HFFc6 (cell line): ENCODE measurements around the gene CALHM5. TPM values are rescaled to one million over a fixed set of nuclear protein-coding genes. Genes with fewer than 3 reads are reported as not detected.

ENCODE experiments used
- DNase-seq: peaks from one replicate; pipeline ENCODE4 v3.0.0-alpha.2; 2018
- H3K27ac Mint-ChIP-seq: 2 replicates; pipeline ENCODE4 v1.8.0; 2020; ENCODE audit warnings: mild to moderate bottlenecking, mixed read lengths
- H3K27me3 Mint-ChIP-seq: 2 replicates; pipeline ENCODE4 v1.8.0; 2021; ENCODE audit warnings: mild to moderate bottlenecking, moderate library complexity, mixed read lengths; ENCODE audit not compliant: insufficient read depth
- H3K36me3 Mint-ChIP-seq: 2 replicates; pipeline ENCODE4 v1.8.0; 2021; ENCODE audit warnings: low read depth, mixed read lengths
- H3K4me1 Mint-ChIP-seq: 2 replicates; pipeline ENCODE4 v1.8.0; 2020; ENCODE audit warnings: low read depth, mixed read lengths
- H3K4me3 Mint-ChIP-seq: 2 replicates; pipeline ENCODE4 v1.8.0; 2020; ENCODE audit warnings: mild to moderate bottlenecking, moderate library complexity, mixed read lengths
- H3K9me3 Mint-ChIP-seq: 2 replicates; pipeline ENCODE4 v1.8.0; 2020; ENCODE audit warnings: mild to moderate bottlenecking, mixed read lengths
- CTCF ChIP-seq: fragments of 200-600 bp; sonication (generic); IDR thresholded peaks from 2 replicates; pipeline ENCODE4 v1.5.0; 2021; ENCODE audit warnings: antibody characterized with exemption, mild to moderate bottlenecking
- long read RNA-seq: library from polyadenylated mRNA; unstranded; transcript quantifications from one replicate; pipeline ENCODE4 v2.0.0, GENCODE V29; 2019
- total RNA-seq, 6 experiments: library from RNA; stranded (reverse); fragmentation: NEBNext Ultra II Directional; extraction: Animal tissue kit (Norgen Biotek cat#: 25700); gene quantifications; 2 replicates in 1 of 6; 3 replicates in 5 of 6; pipeline ENCODE4 v1.2.3, GENCODE V29; 2021

CALHM5 gene
- total RNA-seq: 1 to 10 TPM; 1.9 to 5.6 (median 4.5) TPM
- long read RNA-seq, full-length matches to known transcripts: 7 of 8 reads
- long read RNA-seq, partial matches to known transcripts: 0 of 8 reads
- long read RNA-seq, other reads (novel, unspliced or antisense): 1 of 8 reads

DNA sequence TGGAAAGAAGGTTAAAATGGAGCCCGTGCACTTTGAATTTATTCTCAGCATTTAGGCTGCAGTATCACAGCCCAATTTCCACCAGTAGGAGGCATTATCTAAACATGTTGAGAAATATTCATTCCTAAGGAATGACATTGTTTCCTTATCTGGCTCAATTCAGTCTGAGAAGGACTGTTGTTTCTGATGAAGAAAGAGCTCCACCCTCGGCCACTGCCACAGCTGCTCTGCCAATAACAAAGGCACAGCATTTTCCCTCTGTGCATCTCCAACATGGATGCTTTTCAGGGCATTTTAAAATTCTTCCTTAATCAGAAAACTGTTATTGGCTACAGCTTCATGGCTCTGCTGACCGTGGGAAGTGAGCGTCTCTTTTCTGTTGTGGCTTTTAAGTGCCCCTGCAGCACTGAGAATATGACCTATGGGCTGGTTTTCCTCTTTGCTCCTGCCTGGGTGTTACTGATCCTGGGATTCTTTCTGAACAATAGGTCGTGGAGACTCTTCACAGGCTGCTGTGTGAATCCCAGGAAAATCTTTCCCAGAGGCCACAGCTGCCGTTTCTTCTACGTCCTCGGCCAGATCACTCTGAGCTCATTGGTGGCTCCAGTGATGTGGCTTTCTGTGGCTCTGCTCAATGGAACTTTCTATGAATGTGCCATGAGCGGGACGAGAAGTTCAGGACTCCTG, at the start of gene CALHM5:
TSS of gene CALHM5 (plus strand) at position 216 of the 687 bp plus-strand sequence. CDS start at position 274, 58 bp downstream.
- Mint-ChIP-seq H3K27ac (peak within 1 kb of the TSS; percentile 96), H3K36me3 (peaks cover 19% of the 10 kb centered on the region; the same call in 1 of the 2 replicates), H3K4me3 (peak within 1 kb of the TSS; percentile 92), H3K9me3 (no peaks in the 10 kb centered on the region), H3K27me3 (no peaks in the 10 kb centered on the region; the same call in 1 of the 2 replicates), H3K4me1 (peaks cover 57% of the 10 kb centered on the region)
- peak; percentile 89 for TF ChIP-seq CTCF
- DNase-seq: peak; percentile 91

DNA sequence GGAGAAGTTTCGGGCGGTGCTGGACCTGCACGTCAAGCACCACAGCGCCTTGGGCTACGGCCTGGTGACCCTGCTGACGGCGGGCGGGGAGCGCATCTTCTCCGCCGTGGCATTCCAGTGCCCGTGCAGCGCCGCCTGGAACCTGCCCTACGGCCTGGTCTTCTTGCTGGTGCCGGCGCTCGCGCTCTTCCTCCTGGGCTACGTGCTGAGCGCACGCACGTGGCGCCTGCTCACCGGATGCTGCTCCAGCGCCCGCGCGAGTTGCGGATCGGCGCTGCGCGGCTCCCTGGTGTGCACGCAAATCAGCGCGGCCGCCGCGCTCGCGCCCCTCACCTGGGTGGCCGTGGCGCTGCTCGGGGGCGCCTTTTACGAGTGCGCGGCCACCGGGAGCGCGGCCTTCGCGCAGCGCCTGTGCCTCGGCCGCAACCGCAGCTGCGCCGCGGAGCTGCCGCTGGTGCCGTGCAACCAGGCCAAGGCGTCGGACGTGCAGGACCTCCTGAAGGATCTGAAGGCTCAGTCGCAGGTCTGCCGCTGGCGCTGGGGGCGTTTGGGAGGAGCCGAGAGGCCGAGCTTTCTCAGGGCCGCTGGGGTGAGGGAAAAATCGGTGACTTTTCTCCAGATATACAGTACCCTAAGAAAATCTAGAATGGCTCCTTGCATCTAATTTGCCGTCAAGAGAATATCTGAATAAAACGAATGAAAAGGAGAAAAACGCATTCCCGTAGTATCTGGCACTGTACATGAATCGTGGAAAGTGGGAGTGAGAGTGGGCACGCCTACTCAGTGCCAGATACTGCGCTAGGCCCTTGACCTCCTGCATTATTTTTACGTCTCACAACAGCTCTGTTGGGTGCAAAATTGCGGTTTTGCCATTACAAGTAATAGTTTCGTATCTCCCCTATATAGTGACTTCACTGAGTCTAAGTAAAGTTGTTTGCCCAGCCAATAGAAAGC, 49.2 kb upstream of the CALHM5 start:
- H3K36me3 Mint-ChIP-seq: no peaks in the 10 kb centered on the region
- DNase-seq: no peak
- peaks cover 15% of the 10 kb centered on the region for H3K4me1 Mint-ChIP-seq
- TF ChIP-seq CTCF: no peak; the same call in 1 of the 2 replicates
- H3K27ac Mint-ChIP-seq: no peak overlapping the region
- H3K9me3 Mint-ChIP-seq: no peaks in the 10 kb centered on the region
- H3K4me3 Mint-ChIP-seq: peak overlapping the region; percentile 70
- H3K27me3 Mint-ChIP-seq: peaks cover 5% of the 10 kb centered on the region; the same call in 1 of the 2 replicates

- DNase-seq: no peak
- Mint-ChIP-seq H3K4me3 (no peak overlapping the region; the same call in 1 of the 2 replicates), H3K27me3 (peaks cover 5% of the 10 kb centered on the region; the same call in 1 of the 2 replicates), H3K9me3 (no peaks in the 10 kb centered on the region), H3K4me1 (peaks cover 15% of the 10 kb centered on the region), H3K36me3 (no peaks in the 10 kb centered on the region), H3K27ac (no peak overlapping the region)
- no peak for TF ChIP-seq CTCF
These were observed 48.1 kb upstream of the CALHM5 start for GRCh38 chr6:116463301-116463700.

DNA sequence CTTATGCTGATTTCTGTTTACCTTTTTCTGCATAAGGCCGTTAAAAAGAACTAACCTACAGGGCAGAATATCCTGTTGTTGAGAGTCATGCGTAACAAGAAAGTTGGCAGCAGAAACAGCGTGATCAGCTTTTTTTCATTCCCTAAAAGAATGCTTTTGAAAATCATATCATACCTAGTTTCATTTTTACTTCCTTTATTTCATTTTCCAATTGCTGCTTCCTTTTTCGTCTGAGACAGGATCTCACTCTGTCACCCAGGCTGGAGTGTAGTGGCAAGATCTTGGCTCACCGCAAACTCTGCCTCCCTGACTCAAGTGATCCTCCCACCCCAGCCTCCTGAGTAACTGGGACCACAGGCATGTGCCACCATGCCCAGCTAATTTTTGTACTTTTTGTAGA, 46.2 kb upstream of the CALHM5 start:
- no peaks in the 10 kb centered on the region for H3K9me3 Mint-ChIP-seq
- H3K4me1 Mint-ChIP-seq: peaks cover 15% of the 10 kb centered on the region
- DNase-seq: no peak
- H3K36me3 Mint-ChIP-seq: no peaks in the 10 kb centered on the region; the same call in 1 of the 2 replicates
- peaks cover 5% of the 10 kb centered on the region for H3K27me3 Mint-ChIP-seq
- no peak overlapping the region for H3K4me3 Mint-ChIP-seq
- no peak overlapping the region for H3K27ac Mint-ChIP-seq
- no peak for TF ChIP-seq CTCF

DNA sequence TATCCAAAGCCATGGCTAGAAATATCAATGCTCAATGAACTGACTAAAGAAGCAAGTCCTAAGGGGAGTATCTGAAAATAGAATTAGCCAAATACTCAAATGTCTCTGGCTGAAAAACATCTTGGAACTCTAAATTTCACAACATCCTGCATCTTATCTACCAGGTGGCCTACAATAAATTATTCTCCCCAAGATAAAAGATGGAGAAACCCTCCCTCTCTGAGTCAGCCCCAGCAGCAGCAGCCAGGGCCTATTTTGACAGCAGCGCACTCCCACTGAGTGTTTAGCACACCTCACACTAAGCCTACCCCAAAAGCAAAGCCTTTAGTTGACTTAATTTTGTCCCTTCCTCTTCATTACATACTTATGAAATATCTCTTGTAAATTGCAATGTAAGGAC, 44.3 kb upstream of the CALHM5 start:
- H3K27ac Mint-ChIP-seq: no peak overlapping the region
- no peak for TF ChIP-seq CTCF

More for the DNA sequence above, 44.3 kb upstream of the CALHM5 start:
- Mint-ChIP-seq H3K4me1 (peaks cover 6% of the 10 kb centered on the region; the same call in 1 of the 2 replicates), H3K9me3 (no peaks in the 10 kb centered on the region), H3K27me3 (peaks cover 5% of the 10 kb centered on the region), H3K4me3 (no peak overlapping the region), H3K36me3 (no peaks in the 10 kb centered on the region; the same call in 1 of the 2 replicates)
- DNase-seq: no peak
